Duodenal mucosa (tissue), 2 donors: Measurements from ENCODE around the gene PEDS1.
"Not testable (repeated sequence)": the region's sequence is repeated elsewhere in the genome, so short reads cannot be mapped to it uniquely, and the experiment has no call there.

ENCODE experiments used
- H3K27ac ChIP-seq: one replicate; pipeline ENCODE4 v1.7.0; 2013; ENCODE audit warnings: low read depth, low read length
- H3K27me3 ChIP-seq, 2 donors: one replicate each; pipeline ENCODE4 v1.7.0; 2013; ENCODE audit warnings: low read length in 2 of 2, control low read depth in 1 of 2; ENCODE audit not compliant: insufficient read depth in 2 of 2, control insufficient read depth in 1 of 2
- H3K36me3 ChIP-seq, 2 donors: one replicate each; pipeline ENCODE4 v1.7.0; 2013; ENCODE audit warnings: low read length in 2 of 2, control low read depth in 1 of 2; ENCODE audit not compliant: insufficient read depth in 2 of 2, control insufficient read depth in 1 of 2
- H3K4me1 ChIP-seq, 2 donors: one replicate each; pipeline ENCODE4 v1.7.0; 2013; ENCODE audit warnings: low read length in 2 of 2, control low read depth in 1 of 2; ENCODE audit not compliant: insufficient read depth in 2 of 2, control insufficient read depth in 1 of 2
- H3K4me3 ChIP-seq, 2 donors: one replicate each; pipeline ENCODE4 v1.7.0; 2013; ENCODE audit warnings: low read length in 2 of 2, low read depth in 1 of 2
- H3K9ac ChIP-seq, 2 donors: one replicate each; pipeline ENCODE4 v1.7.0; 2013; ENCODE audit warnings: low read length in 2 of 2, low read depth in 1 of 2
- H3K9me3 ChIP-seq, 2 donors: one replicate each; pipeline ENCODE4 v1.7.0; 2013; ENCODE audit warnings: low read length in 2 of 2, control low read depth in 1 of 2; ENCODE audit not compliant: control insufficient read depth in 1 of 2

PEDS1 gene

DNA sequence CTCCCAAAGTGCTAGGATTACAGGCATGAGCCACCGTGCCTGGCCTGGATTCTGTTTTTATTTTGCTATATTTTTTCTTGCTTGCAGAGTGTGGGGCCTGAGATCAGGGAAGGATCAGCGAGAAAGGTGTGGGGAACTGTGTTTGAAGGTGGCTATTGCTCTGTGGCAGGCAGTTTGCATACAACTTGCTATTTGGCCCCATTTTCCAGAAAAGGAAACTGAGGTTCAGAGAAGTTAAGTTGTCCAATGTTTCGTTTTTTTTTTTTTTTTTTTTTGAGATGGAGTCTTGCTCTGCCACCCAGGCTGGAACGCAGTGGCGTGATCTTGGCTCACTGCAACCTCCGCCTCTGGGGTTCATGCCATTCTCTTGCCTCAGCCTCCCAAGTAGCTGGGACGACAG lies 8.0 kb upstream of the PEDS1 start:
- H3K27ac ChIP-seq, H3K9ac ChIP-seq, H3K9me3 ChIP-seq, H3K36me3 ChIP-seq, H3K27me3 ChIP-seq, H3K4me3 ChIP-seq: not testable (repeated sequence)
- peaks cover 11 to 15% of the 10 kb centered on the region in 2 donors for H3K4me1 ChIP-seq

DNA sequence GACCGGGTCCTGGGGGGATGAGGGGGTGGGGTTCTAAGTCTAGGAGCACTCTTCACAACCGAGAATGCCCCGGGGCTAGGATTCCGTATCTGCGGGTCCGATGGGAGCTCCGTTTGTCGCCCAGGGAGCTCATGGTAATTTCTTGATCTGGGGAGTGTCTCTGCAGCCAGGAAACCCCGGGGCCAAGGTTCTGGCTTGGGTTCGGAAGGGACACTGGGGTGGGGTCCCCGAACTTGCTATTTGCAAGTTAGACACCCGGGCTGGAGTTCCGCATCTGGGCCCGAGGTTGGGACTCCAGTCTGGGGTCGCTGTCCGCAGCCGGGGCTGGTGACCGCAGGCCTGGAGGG lies 397 bp downstream of the PEDS1 start:
- no peaks in the 10 kb centered on the region for H3K9me3 ChIP-seq
- H3K4me3 ChIP-seq = peak overlapping the region; percentile 83 to 87
- H3K27ac ChIP-seq = peak overlapping the region; percentile 84
- H3K36me3 ChIP-seq = peaks cover 4 to 6% of the 10 kb centered on the region in 2 donors
- H3K9ac ChIP-seq = peak overlapping the region; percentile 82 to 90
- peaks cover 41 to 44% of the 10 kb centered on the region in 2 donors for H3K4me1 ChIP-seq
- H3K27me3 ChIP-seq = no peaks in the 10 kb centered on the region

DNA sequence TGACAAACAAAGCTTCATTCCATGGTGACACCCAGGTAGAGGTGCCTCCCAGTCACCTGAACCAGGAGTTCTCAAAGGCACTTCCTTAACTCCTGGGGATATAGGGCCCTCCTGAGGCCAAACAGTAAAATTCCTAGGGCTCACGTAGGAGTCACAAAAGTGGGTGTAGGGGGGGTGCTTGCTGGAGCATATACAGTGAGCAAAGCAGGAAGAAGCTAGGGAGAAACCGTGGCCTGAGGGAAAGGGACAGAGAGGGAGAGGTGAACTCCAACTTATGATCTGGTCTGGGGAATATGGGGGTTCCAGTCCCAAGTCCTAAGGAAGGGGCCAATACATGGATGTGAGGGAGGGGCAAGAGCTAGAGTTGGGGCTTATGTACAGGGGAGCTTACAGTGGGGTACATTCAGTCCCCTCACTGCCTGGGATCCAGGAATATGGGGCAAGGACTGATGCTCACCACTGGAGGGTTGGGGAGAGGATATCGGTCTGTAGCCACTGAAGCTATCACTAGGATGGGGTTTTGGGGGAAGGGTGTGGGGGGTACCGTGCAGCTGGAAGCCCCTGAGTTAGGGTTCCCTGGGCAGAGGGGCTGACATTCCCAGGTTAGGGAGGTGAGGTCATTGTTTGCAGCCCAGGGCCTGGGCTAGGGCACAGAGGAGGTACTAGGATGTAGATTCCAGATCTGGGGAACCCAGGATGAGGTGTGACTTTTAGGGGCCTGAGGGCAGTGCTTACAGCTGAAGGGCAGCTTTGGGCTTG lies 950 bp downstream of the PEDS1 start:
- Histone ChIP-seq H3K4me1 (peaks cover 43 to 45% of the 10 kb centered on the region in 2 donors), H3K27ac (peak overlapping the region; percentile 84), H3K9ac (peak overlapping the region; percentile 82 to 90), H3K27me3 (no peaks in the 10 kb centered on the region), H3K4me3 (peak overlapping the region; percentile 83 to 87), H3K9me3 (no peaks in the 10 kb centered on the region), H3K36me3 (peaks cover 7 to 12% of the 10 kb centered on the region in 2 donors)

DNA sequence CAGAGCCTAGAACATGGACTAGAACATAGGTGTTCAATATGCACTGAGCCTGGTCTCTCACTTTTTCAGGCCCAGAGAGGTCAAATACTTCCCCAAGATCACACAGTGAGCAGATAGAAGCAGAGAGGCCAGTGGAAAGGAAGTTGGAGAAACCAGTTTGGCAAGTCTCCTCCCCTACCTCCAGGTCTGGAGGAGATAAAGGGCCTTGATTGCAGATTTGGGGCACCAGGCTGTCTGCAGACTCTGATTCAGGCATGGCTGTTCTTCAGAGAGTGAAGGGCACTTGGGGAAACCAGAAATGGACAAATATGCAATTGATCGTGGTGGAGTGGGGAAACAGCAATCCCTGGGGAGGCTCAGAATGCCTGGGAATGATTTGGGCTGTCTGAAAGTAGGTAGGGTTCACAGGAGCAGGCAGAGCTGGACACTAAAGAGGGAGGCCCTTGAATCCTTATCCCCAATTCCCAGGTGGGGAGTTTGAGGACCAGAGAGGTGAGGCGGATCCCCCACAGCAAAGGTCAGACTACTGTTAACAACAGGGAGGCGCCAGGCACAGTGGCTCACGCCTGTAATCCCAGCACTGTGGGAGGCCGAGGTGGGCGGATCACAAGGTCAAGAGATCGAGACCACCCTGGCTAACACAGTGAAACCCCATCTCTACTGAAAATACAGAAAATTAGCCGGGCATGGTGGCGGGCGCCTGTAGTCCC lies 2.3 kb downstream of the PEDS1 start:
- H3K9ac ChIP-seq = peak overlapping the region in 1 of 2 donors; percentile 7
- peaks cover 7 to 21% of the 10 kb centered on the region in 2 donors for H3K36me3 ChIP-seq
- no peaks in the 10 kb centered on the region for H3K9me3 ChIP-seq
- peak overlapping the region; percentile 11 to 48 for H3K4me3 ChIP-seq
- peak overlapping the region; percentile 6 for H3K27ac ChIP-seq
- H3K27me3 ChIP-seq = no peaks in the 10 kb centered on the region
- peaks cover 56 to 58% of the 10 kb centered on the region in 2 donors for H3K4me1 ChIP-seq

DNA sequence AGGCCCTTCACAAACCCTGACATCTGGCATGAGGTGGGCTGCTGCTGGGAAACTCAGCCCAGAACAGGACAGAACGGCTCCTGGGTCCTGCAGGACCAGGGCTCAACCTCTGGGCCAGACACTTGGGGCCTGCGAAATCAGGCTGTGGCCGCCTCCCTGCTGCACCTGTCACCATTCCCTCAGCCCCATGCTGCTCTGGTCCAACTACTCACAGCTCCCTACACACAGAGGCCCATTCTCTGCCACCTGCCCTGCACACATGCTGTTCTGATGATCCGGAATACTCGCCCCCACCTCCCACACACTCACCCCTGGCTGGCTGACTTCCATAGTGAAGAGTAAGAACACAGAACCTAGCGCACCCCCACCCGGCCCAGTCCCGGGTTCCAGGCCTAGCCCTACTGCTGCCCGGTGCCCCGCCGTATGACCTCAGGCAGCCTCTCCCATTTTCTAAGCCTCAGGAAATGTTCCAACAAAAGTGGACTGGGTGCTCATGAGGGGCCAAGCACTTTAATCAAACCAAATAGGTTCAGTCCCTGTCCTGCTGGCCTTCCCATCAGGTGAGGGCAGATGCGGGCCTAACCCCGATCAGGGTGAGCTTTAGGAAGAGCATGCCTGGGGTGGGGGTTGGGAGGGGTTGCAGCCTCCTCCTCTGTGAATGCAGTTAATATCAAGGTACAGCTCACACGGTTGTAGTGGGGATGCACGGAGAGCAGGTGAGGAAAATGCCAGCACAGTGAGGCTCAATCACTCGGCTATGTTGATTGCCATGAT lies 3.9 kb downstream of the PEDS1 start:
- Histone ChIP-seq H3K9ac (no peak overlapping the region), H3K27ac (no peak overlapping the region), H3K9me3 (no peaks in the 10 kb centered on the region), H3K4me3 (peak overlapping the region in 1 of 2 donors; percentile 23), H3K27me3 (no peaks in the 10 kb centered on the region), H3K4me1 (peaks cover 62% of the 10 kb centered on the region in 2 donors), H3K36me3 (peaks cover 7 to 22% of the 10 kb centered on the region in 2 donors)

DNA sequence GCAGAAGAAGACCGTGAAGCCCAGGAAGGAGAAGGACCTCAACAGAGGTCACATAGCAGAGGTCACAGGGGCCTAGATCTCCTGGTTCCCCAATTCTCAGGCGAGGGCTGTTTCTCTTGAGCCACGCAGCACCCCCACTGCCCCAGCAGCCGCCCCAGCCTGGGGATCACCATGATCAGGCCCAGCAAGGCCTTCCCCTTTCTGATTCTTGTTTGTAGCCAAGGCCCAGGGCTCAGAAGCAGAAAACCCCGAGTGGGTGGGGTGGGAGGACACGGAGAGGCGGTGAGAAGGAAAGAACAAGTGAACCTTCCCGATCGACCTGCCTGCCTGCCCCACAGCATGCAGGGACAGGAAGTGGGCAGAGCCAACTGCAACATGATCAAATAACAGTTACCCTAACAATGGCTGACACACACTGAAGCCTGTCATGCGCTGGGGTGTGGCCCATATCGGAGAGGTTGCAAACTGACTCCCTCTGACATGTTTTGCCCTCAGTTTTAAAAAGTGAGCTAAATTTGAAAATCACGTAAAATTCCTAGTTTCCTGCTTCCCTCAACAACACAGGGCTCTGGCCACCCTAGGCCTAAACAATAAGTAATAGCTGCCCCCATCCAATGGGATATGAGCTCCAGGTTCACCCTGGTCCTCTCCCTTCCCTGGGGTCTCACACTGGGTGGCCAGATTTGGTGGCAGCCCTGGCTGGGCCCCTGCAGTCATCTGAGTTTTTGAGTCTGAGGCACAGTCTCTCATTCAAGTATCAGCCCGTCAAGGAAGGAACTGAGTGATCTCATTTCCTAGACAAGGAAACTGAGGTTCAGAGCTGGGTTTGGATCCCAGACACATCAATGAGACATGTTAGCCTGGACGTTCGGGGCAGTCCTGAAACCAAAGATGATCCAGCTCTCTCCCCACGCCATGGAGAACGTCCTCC lies 6.5 kb downstream of the PEDS1 start:
- Histone ChIP-seq H3K36me3 (peaks cover 13 to 35% of the 10 kb centered on the region in 2 donors), H3K9ac (peak overlapping the region; percentile 3 to 41), H3K4me1 (peaks cover 46 to 60% of the 10 kb centered on the region in 2 donors), H3K27me3 (no peaks in the 10 kb centered on the region), H3K27ac (peak overlapping the region; percentile 43), H3K9me3 (no peaks in the 10 kb centered on the region), H3K4me3 (peak overlapping the region; percentile 19 to 25)

DNA sequence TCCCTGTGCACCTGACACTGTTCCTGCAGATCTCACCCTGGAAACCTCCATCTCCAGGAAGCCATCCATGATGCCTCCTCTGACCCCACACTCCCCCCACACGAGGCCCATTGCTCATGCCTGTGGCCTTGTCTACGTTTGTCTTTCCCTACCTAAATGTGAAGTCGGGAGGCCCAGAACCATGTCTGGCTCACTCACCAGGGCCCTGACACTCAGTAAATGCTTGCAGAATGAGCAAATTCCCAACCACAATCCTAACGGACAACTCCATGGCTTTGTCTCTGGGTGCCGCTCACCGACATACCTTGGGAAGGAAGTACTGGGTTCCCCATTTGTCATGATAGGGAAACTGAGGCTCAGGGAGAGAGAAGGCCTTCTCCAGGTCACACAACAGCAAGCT lies 7.3 kb downstream of the PEDS1 start:
- Histone ChIP-seq H3K9ac (peak overlapping the region; percentile 3 to 41), H3K9me3 (no peaks in the 10 kb centered on the region), H3K27me3 (no peaks in the 10 kb centered on the region), H3K27ac (no peak overlapping the region), H3K4me1 (peaks cover 40 to 55% of the 10 kb centered on the region in 2 donors), H3K36me3 (peaks cover 16 to 43% of the 10 kb centered on the region in 2 donors), H3K4me3 (no peak overlapping the region)

DNA sequence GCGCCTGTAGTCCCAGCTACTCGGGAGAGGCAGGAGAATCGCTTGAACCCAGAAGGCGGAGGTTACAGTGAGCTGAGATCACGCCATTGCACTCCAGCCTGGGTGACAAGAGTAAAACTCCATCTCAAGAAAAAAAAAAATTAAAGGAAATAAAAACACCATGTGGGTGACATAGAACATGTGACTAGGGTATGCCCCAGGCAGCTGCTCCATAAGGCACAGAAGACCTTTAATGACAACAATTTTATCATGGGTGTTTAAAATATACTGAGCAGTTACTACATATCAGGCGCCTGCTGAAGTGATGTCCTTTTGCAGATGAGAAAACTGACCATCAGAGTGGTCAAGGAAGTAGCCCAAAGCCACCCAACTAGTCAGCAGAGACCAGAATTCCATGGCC lies 8.0 kb downstream of the PEDS1 start:
- peaks cover 38 to 49% of the 10 kb centered on the region in 2 donors for H3K4me1 ChIP-seq
- H3K9ac ChIP-seq = no peak overlapping the region

DNA sequence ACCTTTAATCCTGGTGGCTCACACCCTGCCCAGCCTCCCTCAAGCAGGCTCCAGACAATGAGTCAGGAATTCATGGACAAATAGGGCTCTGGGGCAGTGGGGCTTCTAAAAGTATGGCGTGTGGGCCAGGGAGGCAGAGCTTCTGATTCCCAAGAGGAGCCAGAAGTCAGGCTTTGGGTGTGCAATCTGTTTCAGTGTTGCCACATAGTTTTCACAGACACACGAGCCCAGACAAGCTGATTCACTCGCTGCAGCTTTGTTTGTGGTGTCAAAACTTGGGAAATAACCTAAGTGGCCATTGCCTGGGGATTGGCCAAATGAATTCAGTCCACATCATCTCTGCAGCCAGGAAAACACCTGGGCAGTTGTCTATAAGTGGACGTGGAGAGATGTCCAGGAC lies 9.2 kb downstream of the PEDS1 start:
- Histone ChIP-seq H3K9ac (no peak overlapping the region), H3K27me3 (no peaks in the 10 kb centered on the region), H3K36me3 (peaks cover 20 to 57% of the 10 kb centered on the region in 2 donors), H3K9me3 (no peaks in the 10 kb centered on the region), H3K4me3 (no peak overlapping the region), H3K27ac (no peak overlapping the region), H3K4me1 (peaks cover 27 to 38% of the 10 kb centered on the region in 2 donors)

More for the DNA sequence above, 8.0 kb downstream of the PEDS1 start:
- no peak overlapping the region for H3K4me3 ChIP-seq
- H3K27ac ChIP-seq = no peak overlapping the region
- no peaks in the 10 kb centered on the region for H3K9me3 ChIP-seq
- no peaks in the 10 kb centered on the region for H3K27me3 ChIP-seq
- peaks cover 17 to 49% of the 10 kb centered on the region in 2 donors for H3K36me3 ChIP-seq
